Measurements from ENCODE around the gene PODXL2.

The PODXL2 gene

GRCh38 chr3:127647166-127647844 lies 18.3 kb downstream of the PODXL2 start:
- Histone ChIP-seq H3K36me3 (replicated peaks; ENCODE audit: low read depth, low read length) (no peaks in the 10 kb centered on the region), H3K4me1 (ENCODE audit: low read length) (peaks cover under 1% of the 10 kb centered on the region; the same call in 1 of the 2 replicates), H3K9me3 (ENCODE audit: insufficient read depth, low read length) (no peaks in the 10 kb centered on the region), H3K79me2 (ENCODE audit: low read length) (no peaks in the 10 kb centered on the region), H3K4me2 (ENCODE audit: low read length) (no peak overlapping the region), H3K4me3 (ENCODE audit: low read length) (no peak overlapping the region), H3K9ac (ENCODE audit: low read length) (no peak overlapping the region), H2AFZ (ENCODE audit: low read depth, low read length) (no peak overlapping the region), H3K27ac (ENCODE audit: low read length) (no peak overlapping the region), H3K27me3 (ENCODE audit: low read depth, low read length) (0 out of 2 replicates have a peak, but pooled peaks cover 4% of the 10 kb centered on the region), H4K20me1 (ENCODE audit: insufficient read depth, low read length) (no peaks in the 10 kb centered on the region)
- TF ChIP-seq EZH2phosphoT487 (IDR thresholded peaks at IDR 0.05; ENCODE audit: low read depth): no peak
- TF ChIP-seq, protein P1, sequence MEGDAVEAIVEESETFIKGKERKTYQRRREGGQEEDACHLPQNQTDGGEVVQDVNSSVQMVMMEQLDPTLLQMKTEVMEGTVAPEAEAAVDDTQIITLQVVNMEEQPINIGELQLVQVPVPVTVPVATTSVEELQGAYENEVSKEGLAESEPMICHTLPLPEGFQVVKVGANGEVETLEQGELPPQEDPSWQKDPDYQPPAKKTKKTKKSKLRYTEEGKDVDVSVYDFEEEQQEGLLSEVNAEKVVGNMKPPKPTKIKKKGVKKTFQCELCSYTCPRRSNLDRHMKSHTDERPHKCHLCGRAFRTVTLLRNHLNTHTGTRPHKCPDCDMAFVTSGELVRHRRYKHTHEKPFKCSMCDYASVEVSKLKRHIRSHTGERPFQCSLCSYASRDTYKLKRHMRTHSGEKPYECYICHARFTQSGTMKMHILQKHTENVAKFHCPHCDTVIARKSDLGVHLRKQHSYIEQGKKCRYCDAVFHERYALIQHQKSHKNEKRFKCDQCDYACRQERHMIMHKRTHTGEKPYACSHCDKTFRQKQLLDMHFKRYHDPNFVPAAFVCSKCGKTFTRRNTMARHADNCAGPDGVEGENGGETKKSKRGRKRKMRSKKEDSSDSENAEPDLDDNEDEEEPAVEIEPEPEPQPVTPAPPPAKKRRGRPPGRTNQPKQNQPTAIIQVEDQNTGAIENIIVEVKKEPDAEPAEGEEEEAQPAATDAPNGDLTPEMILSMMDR (IDR thresholded peaks at IDR 0.05; ENCODE audit: low read depth, low read length): no peak

- Histone ChIP-seq H3K9ac (ENCODE audit: low read length) (no peak overlapping the region), H3K36me3 (replicated peaks; ENCODE audit: low read depth, low read length) (no peaks in the 10 kb centered on the region), H3K27me3 (ENCODE audit: low read depth, low read length) (0 out of 2 replicates have a peak, but pooled peaks cover 4% of the 10 kb centered on the region), H3K79me2 (ENCODE audit: low read length) (no peaks in the 10 kb centered on the region), H4K20me1 (ENCODE audit: insufficient read depth, low read length) (no peaks in the 10 kb centered on the region), H3K27ac (ENCODE audit: low read length) (no peak overlapping the region), H3K9me3 (ENCODE audit: insufficient read depth, low read length) (no peaks in the 10 kb centered on the region), H2AFZ (ENCODE audit: low read depth, low read length) (no peak overlapping the region), H3K4me2 (ENCODE audit: low read length) (no peak overlapping the region), H3K4me1 (ENCODE audit: low read length) (peaks cover 6% of the 10 kb centered on the region; the same call in 1 of the 2 replicates), H3K4me3 (ENCODE audit: low read length) (no peak overlapping the region)
- TF ChIP-seq EZH2phosphoT487 (IDR thresholded peaks at IDR 0.05; ENCODE audit: low read depth): no peak
- TF ChIP-seq, protein P1 (IDR thresholded peaks at IDR 0.05; ENCODE audit: low read depth, low read length): no peak
Observed at GRCh38 chr3:127647845-127648204, 18.8 kb downstream of the PODXL2 start.

DNA sequence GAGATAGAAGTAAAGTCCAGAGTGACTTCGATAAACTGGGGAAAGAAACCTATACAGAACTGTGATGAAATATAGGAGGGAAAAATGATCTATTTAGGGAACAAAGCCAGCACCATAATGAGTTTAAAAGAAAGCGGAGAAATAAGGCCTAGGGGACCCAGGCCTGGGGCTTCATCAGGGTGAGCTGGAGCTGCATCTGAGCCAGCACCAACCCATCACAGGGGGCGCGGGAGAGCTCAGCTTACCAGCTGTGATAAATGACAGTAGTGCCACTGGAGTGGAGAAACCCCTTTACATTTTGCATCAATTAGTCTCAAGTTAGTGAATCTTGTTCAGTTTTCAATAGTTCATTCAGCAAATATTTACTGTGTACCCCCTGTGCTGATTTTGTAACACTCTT lies 21.3 kb downstream of the PODXL2 start:
- H3K9me3 ChIP-seq (ENCODE audit: insufficient read depth, low read length): no peaks in the 10 kb centered on the region
- H3K79me2 ChIP-seq (ENCODE audit: low read length): no peaks in the 10 kb centered on the region
- H4K20me1 ChIP-seq (ENCODE audit: insufficient read depth, low read length): no peaks in the 10 kb centered on the region
- TF ChIP-seq EZH2phosphoT487 (IDR thresholded peaks at IDR 0.05; ENCODE audit: low read depth): no peak
- TF ChIP-seq, protein P1 (IDR thresholded peaks at IDR 0.05; ENCODE audit: low read depth, low read length): no peak
- H3K4me1 ChIP-seq (ENCODE audit: low read length): peaks cover 20% of the 10 kb centered on the region
- H3K4me2 ChIP-seq (ENCODE audit: low read length): no peak overlapping the region
- no peak overlapping the region for H3K4me3 ChIP-seq (ENCODE audit: low read length)
- no peaks in the 10 kb centered on the region for H3K36me3 ChIP-seq (replicated peaks; ENCODE audit: low read depth, low read length)
- H2AFZ ChIP-seq (ENCODE audit: low read depth, low read length): no peak overlapping the region
- H3K27ac ChIP-seq (ENCODE audit: low read length): no peak overlapping the region
- no peak overlapping the region for H3K9ac ChIP-seq (ENCODE audit: low read length)
- 0 out of 2 replicates have a peak, but pooled peaks cover 2% of the 10 kb centered on the region for H3K27me3 ChIP-seq (ENCODE audit: low read depth, low read length)

DNA sequence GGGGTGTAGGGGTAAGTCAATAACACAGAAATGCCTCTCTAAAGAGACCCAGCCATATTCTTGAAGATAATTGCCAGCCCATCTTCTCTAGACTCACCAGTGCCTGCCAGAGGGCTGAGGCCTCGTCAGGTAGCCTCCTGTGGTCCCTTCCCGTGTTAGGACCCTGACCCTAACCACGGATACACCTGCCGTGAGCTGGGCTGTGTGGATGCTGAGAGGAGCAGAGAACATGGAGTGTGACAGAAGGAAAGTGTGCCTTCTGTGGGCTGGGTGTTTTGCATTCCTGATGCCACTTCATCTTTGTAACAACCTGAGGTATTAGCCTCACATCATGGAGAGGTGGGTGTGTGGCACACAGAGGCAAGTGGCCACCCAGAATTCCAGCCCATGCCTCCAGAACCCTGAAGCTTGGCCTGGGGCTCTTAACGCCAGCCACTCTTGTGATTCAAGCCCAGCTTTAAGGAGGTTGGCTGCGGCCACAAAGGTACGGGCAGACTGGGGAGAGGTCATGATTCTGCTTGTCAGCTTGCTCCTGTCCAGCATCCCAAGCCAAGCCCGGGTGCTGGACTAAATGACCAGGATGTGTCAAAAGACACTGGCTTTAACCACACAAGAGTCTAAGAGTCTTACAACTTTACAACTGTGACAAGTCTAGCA lies 22.7 kb downstream of the PODXL2 start:
- no peak overlapping the region for H3K27ac ChIP-seq (ENCODE audit: low read length)
- no peak overlapping the region for H3K4me3 ChIP-seq (ENCODE audit: low read length)
- H3K9me3 ChIP-seq (ENCODE audit: insufficient read depth, low read length): no peaks in the 10 kb centered on the region
- no peak for TF ChIP-seq EZH2phosphoT487 (IDR thresholded peaks at IDR 0.05; ENCODE audit: low read depth)
- TF ChIP-seq, protein P1 (IDR thresholded peaks at IDR 0.05; ENCODE audit: low read depth, low read length): no peak
- H3K4me2 ChIP-seq (ENCODE audit: low read length): no peak overlapping the region
- no peaks in the 10 kb centered on the region for H3K79me2 ChIP-seq (ENCODE audit: low read length)
- H3K27me3 ChIP-seq (ENCODE audit: low read depth, low read length): no peaks in the 10 kb centered on the region
- no peaks in the 10 kb centered on the region for H4K20me1 ChIP-seq (ENCODE audit: insufficient read depth, low read length)
- H3K9ac ChIP-seq (ENCODE audit: low read length): no peak overlapping the region
- peaks cover 20% of the 10 kb centered on the region for H3K4me1 ChIP-seq (ENCODE audit: low read length)
- no peaks in the 10 kb centered on the region for H3K36me3 ChIP-seq (replicated peaks; ENCODE audit: low read depth, low read length)
- H2AFZ ChIP-seq (ENCODE audit: low read depth, low read length): no peak overlapping the region

All from OCI-LY3 (cell line).